GM19372 (cell line): Measurements from ENCODE around the gene ATP6V1G1.

Source experiments
- ATAC-seq: cut with Tn5 transposase; IDR thresholded peaks from one replicate; pipeline ENCODE4 v1.9.1; 2021; ENCODE audit warnings: mild to moderate bottlenecking, low read depth, moderate library complexity; ENCODE audit not compliant: unreplicated experiment

ATP6V1G1 gene

GRCh38 chr9:114587345-114588202 is at the start of gene ATP6V1G1:
TSS of gene ATP6V1G1 (plus strand) at chr9:114587769. CDS start at chr9:114587839, 70 bp downstream.
- ATAC-seq = peak; percentile 96

GRCh38 chr9:114538241-114538640 is 49.3 kb upstream of the ATP6V1G1 start:
- ATAC-seq = peak; percentile 56

GRCh38 chr9:114539701-114540380 is 47.7 kb upstream of the ATP6V1G1 start:
- no peak for ATAC-seq

- ATAC-seq = no peak
These were observed 42.5 kb upstream of the ATP6V1G1 start for GRCh38 chr9:114545055-114545454.

- no peak for ATAC-seq
These were observed 40.7 kb upstream of the ATP6V1G1 start for GRCh38 chr9:114546851-114547250.

GRCh38 chr9:114549697-114550330 is 37.8 kb upstream of the ATP6V1G1 start:
- no peak for ATAC-seq

- ATAC-seq = no peak
These were observed 35.6 kb upstream of the ATP6V1G1 start for GRCh38 chr9:114551750-114552685.

GRCh38 chr9:114552706-114553105 is 34.9 kb upstream of the ATP6V1G1 start:
- no peak for ATAC-seq

- ATAC-seq = no peak
These were observed 34.4 kb upstream of the ATP6V1G1 start for GRCh38 chr9:114553202-114553601.

- no peak for ATAC-seq
These were observed 31.9 kb upstream of the ATP6V1G1 start for GRCh38 chr9:114555696-114556095.

GRCh38 chr9:114558027-114558675 is 29.4 kb upstream of the ATP6V1G1 start:
- ATAC-seq = no peak

GRCh38 chr9:114559830-114560513 is 27.6 kb upstream of the ATP6V1G1 start:
- ATAC-seq = no peak

GRCh38 chr9:114560956-114561355 is 26.6 kb upstream of the ATP6V1G1 start:
- no peak for ATAC-seq

- no peak for ATAC-seq
These were observed 25.8 kb upstream of the ATP6V1G1 start for GRCh38 chr9:114561771-114562170.

GRCh38 chr9:114565204-114565603 is 22.4 kb upstream of the ATP6V1G1 start:
- ATAC-seq = no peak

GRCh38 chr9:114570742-114571141 is 16.8 kb upstream of the ATP6V1G1 start:
- ATAC-seq = no peak

- no peak for ATAC-seq
These were observed 16.2 kb upstream of the ATP6V1G1 start for GRCh38 chr9:114571391-114571790.

GRCh38 chr9:114572199-114572598 is 15.4 kb upstream of the ATP6V1G1 start:
- ATAC-seq = no peak

GRCh38 chr9:114574438-114574837 is 13.1 kb upstream of the ATP6V1G1 start:
- no peak for ATAC-seq
